Endothelial cell of umbilical vein (primary cell): ENCODE data around the gene MCCC2. TPM values are rescaled to one million over a fixed set of nuclear protein-coding genes. Genes with fewer than 3 reads are reported as not detected.

Source experiments
- BruUV-seq: library from RNA; stranded (reverse); fragments of 400-500 nt; replicated peaks from 2 replicates; lab custom pipeline; 2021; lab: Mats Ljungman, UMichigan
- CTCF ChIA-PET: fragments of 300-600, 350-600 bp; sonication (Branson Sonifier 250); formaldehyde crosslinking; loops from one replicate; lab custom pipeline; 2021; ENCODE audit warnings: antibody characterized with exemption, inconsistent platforms; lab: Charles Lee
- POLR2A ChIA-PET: fragments of 300-600, 350-600 bp; sonication (Branson Sonifier 250); formaldehyde crosslinking; loops from one replicate; lab custom pipeline; 2021; ENCODE audit warnings: antibody characterized with exemption, inconsistent platforms; lab: Charles Lee
- DNase-seq: peaks from one replicate; pipeline ENCODE4 v3.0.0-alpha.2; 2011; ENCODE audit warnings: low read depth, low spot score
- FAIRE-seq: peaks from 2 replicates; lab custom pipeline; 2011; peaks lifted over from hg19 to GRCh38; lab: Jason Lieb, UNC
- H2AFZ ChIP-seq: 2 replicates; pipeline ENCODE4 v1.6.0; 2012; ENCODE audit warnings: low read depth, low read length, control low read depth, inconsistent platforms
- H3K27ac ChIP-seq: 2 replicates; pipeline ENCODE4 v1.5.1; 2011; ENCODE audit warnings: low read depth, mild to moderate bottlenecking, control low read depth, low read length, moderate library complexity; ENCODE audit not compliant: insufficient read depth
- H3K27me3 ChIP-seq, 2 experiments: 2 replicates each; pipeline versions ENCODE4 v1.6.0 to v1.6.1; 2011; ENCODE audit warnings: low read length in 2 of 2, mixed read lengths in 1 of 2; ENCODE audit not compliant: control insufficient read depth in 2 of 2, insufficient read depth in 2 of 2
- H3K36me3 ChIP-seq, 2 experiments: 2 replicates in 1 of 2; 3 replicates in 1 of 2; pipeline ENCODE4 v1.5.1; 2011; ENCODE audit warnings: low read length in 2 of 2, mild to moderate bottlenecking in 1 of 2, moderate library complexity in 1 of 2; ENCODE audit not compliant: control insufficient read depth in 2 of 2, insufficient read depth in 2 of 2; ENCODE audit errors: extremely low read depth in 1 of 2
- H3K4me1 ChIP-seq: 3 replicates; pipeline ENCODE4 v1.5.1; 2011; ENCODE audit warnings: mild to moderate bottlenecking, low read length; ENCODE audit not compliant: control insufficient read depth, insufficient read depth; ENCODE audit errors: extremely low read depth
- H3K4me2 ChIP-seq: 2 replicates; pipeline ENCODE4 v1.6.1; 2011; ENCODE audit warnings: low read length, control low read depth, mixed read lengths; ENCODE audit not compliant: insufficient read depth
- H3K4me3 ChIP-seq, 3 experiments: fragments of 200-600 bp in 1 of 3; sonication (generic), shearing (Covaris generic) in 1 of 3; replicated peaks in 1 of 3; 2 replicates each; pipeline ENCODE4 v1.5.1; 2011 to 2016; ENCODE audit warnings: control low read depth in 3 of 3, low read length in 3 of 3, mild to moderate bottlenecking in 2 of 3, inconsistent platforms in 1 of 3, low read depth in 1 of 3, moderate library complexity in 1 of 3; ENCODE audit not compliant: insufficient read depth in 1 of 3
- H3K79me2 ChIP-seq: 2 replicates; pipeline ENCODE4 v1.6.0; 2012; ENCODE audit warnings: low read length, inconsistent platforms; ENCODE audit not compliant: control insufficient read depth, insufficient read depth
- H3K9ac ChIP-seq: replicated peaks from 2 replicates; pipeline ENCODE3; 2011; ENCODE audit warnings: low read length, control low read depth; ENCODE audit not compliant: insufficient read depth; ENCODE audit errors: extremely low read depth
- H3K9me1 ChIP-seq: replicated peaks from 3 replicates; pipeline ENCODE4 v1.6.0; 2011; ENCODE audit warnings: mild to moderate bottlenecking, low read length; ENCODE audit not compliant: control insufficient read depth, insufficient read depth; ENCODE audit errors: extremely low read depth
- H3K9me3 ChIP-seq: replicated peaks from 2 replicates; pipeline ENCODE4 v1.5.1; 2012; ENCODE audit warnings: low read length, inconsistent platforms; ENCODE audit not compliant: control insufficient read depth, insufficient read depth
- H4K20me1 ChIP-seq: replicated peaks from 2 replicates; pipeline ENCODE3; 2011; ENCODE audit warnings: mild to moderate bottlenecking, low read length; ENCODE audit not compliant: control insufficient read depth, insufficient read depth; ENCODE audit errors: extremely low read depth
- CTCF ChIP-seq, 2 donors: IDR thresholded peaks; 1 replicate in 1 of 2; 2 replicates in 1 of 2; pipeline ENCODE4 v1.5.1; 2011; ENCODE audit warnings: low read length in 2 of 2, mild to moderate bottlenecking in 2 of 2, moderate library complexity in 2 of 2, control low read depth in 1 of 2, inconsistent platforms in 1 of 2, low read depth in 1 of 2; ENCODE audit not compliant: insufficient read depth in 1 of 2; ENCODE audit errors: extremely low read depth in 1 of 2
- EZH2 ChIP-seq: IDR thresholded peaks from 2 replicates; pipeline ENCODE4 v1.6.1; 2012; ENCODE audit warnings: borderline replicate concordance, low read depth, mild to moderate bottlenecking, moderate library complexity, low read length, inconsistent platforms; ENCODE audit not compliant: severe bottlenecking
- FOS ChIP-seq: IDR thresholded peaks from 2 replicates; pipeline ENCODE4 v1.6.1; 2011; ENCODE audit warnings: mild to moderate bottlenecking, low read length, moderate library complexity, borderline replicate concordance; ENCODE audit not compliant: insufficient read depth
- GATA2 ChIP-seq: IDR thresholded peaks from 2 replicates; pipeline ENCODE4 v1.7.0; 2011; ENCODE audit warnings: low read depth, mild to moderate bottlenecking, moderate library complexity, mixed read lengths, low read length; ENCODE audit not compliant: insufficient read length, insufficient read depth
- JUN ChIP-seq: IDR thresholded peaks from 2 replicates; pipeline ENCODE4 v1.6.1; 2011; ENCODE audit warnings: borderline replicate concordance, low read depth; ENCODE audit not compliant: insufficient read length, insufficient read depth
- POLR2A ChIP-seq: IDR thresholded peaks from 2 replicates; pipeline ENCODE4 v1.6.1; 2012; ENCODE audit warnings: low read depth, mild to moderate bottlenecking, control low read depth, low read length
- POLR2AphosphoS5 ChIP-seq: IDR thresholded peaks from 2 replicates; pipeline ENCODE4 v1.6.1; 2012; ENCODE audit warnings: low read depth, mild to moderate bottlenecking, control low read depth, low read length, moderate library complexity; ENCODE audit not compliant: insufficient read depth
- dilution Hi-C: fragments of 300-500 bp; cut with MboI; formaldehyde crosslinking; loops from one replicate; pipeline ENCODE4 v1.15.0; 2019; ENCODE audit warnings: low sequenced_read_pairs; ENCODE audit not compliant: extremely low pct_ligation_motif_present
- intact Hi-C: fragments of 100-400 bp; cut with micrococcal nuclease; formaldehyde crosslinking; loops from one replicate; pipeline ENCODE4 v1.10.0; 2022
- polyA plus RNA-seq, 4 experiments: library from polyadenylated mRNA; depleted of rRNA in 3 of 4; stranded (reverse) in 3 of 4; unstranded in 1 of 4; fragments of >200 nt; gene quantifications; 2 replicates each; pipeline versions ENCODE4 v1.2.1 to v1.2.3, GENCODE V29; 2011 to 2012; ENCODE audit warnings: missing spikeins in 1 of 4
- total RNA-seq: library from RNA; stranded (reverse); gene quantifications from 2 replicates; pipeline ENCODE4 v1.2.3, GENCODE V29; 2021

MCCC2 gene
- total and polyA plus RNA-seq, 2 donors (not counting 3 experiments of a cell fraction or from before 2014, with no cell fraction given): 27.9 to 28.6 TPM

GRCh38 chr5:71629950-71630349 is 42.8 kb downstream of the MCCC2 start:
- Histone ChIP-seq H3K9me3 (no peaks in the 10 kb centered on the region), H3K27ac (no peak overlapping the region), H3K9ac (no peak overlapping the region), H3K9me1 (no peaks in the 10 kb centered on the region), H3K79me2 (no peaks in the 10 kb centered on the region), H3K27me3 (no peaks in the 10 kb centered on the region), H3K4me2 (no peak overlapping the region), H4K20me1 (no peaks in the 10 kb centered on the region), H3K4me3 (no peak overlapping the region), H2AFZ (no peak overlapping the region), H3K36me3 (peaks cover 0 to 2% of the 10 kb centered on the region in 2 experiments), H3K4me1 (no peaks in the 10 kb centered on the region)
- ChIA-PET CTCF (interaction anchor here (0.9 kb wide), 1 partner anchor 128 kb away, joined by 3 read pairs; no protein-coding TSS in a partner anchor), POLR2A (no interaction called here)
- no TSS peak for BruUV-seq
- no peak for DNase-seq
- intact Hi-C loops: no loop called here
- TF ChIP-seq JUN: no peak
- TF ChIP-seq POLR2A: no peak
- TF ChIP-seq EZH2: no peak
- TF ChIP-seq POLR2AphosphoS5: no peak
- TF ChIP-seq GATA2: no peak
- dilution Hi-C loops: no loop called here
- FAIRE-seq: no peak

DNA sequence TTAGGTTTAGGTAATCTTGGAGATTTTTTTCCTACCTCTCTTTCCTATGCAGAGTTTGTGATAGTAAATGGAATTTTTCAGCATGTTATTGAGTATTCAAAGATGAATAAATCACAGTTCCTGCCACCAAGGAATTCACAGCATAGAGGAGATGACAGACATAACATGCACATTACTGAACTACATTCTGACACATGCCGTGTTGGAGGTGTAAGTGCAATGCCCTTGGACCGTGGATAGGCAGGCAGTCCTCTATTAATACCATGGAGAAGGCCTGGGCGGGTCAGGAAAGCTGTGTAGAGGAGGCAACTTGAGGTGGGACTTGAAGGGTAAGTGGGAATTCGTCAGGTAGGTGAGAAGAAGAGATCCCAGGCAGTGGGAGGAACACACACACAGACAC is 43.9 kb downstream of the MCCC2 start:
- Histone ChIP-seq H3K4me3 (no peak overlapping the region), H3K79me2 (no peaks in the 10 kb centered on the region), H3K4me1 (no peaks in the 10 kb centered on the region), H3K9ac (no peak overlapping the region), H4K20me1 (no peaks in the 10 kb centered on the region), H3K27me3 (no peaks in the 10 kb centered on the region), H3K9me1 (no peaks in the 10 kb centered on the region), H2AFZ (no peak overlapping the region), H3K36me3 (peaks cover 0 to 4% of the 10 kb centered on the region in 2 experiments), H3K4me2 (no peak overlapping the region), H3K9me3 (no peaks in the 10 kb centered on the region), H3K27ac (no peak overlapping the region)
- ChIA-PET CTCF (interaction anchor here (0.7 kb wide), 1 partner anchor 127 kb away, joined by 3 read pairs; no protein-coding TSS in a partner anchor), POLR2A (no interaction called here)
- no peak for FAIRE-seq
- dilution Hi-C loops (no loop called here), intact Hi-C loops (no loop called here)
- no TSS peak for BruUV-seq
- no peak for DNase-seq
- TF ChIP-seq GATA2: no peak
- no peak for TF ChIP-seq JUN
- TF ChIP-seq EZH2: no peak
- TF ChIP-seq CTCF (IDR thresholded peaks at IDR 0.05; ENCODE audit: extremely low read depth in 1 of 2, insufficient read depth in 1 of 2, low read depth in 1 of 2, low read length in 2 of 2): no peak
- TF ChIP-seq POLR2A: no peak
- TF ChIP-seq FOS: no peak
